K562 (cell line): ENCODE results near the gene PTGES3. TPM values are rescaled to one million over a fixed set of nuclear protein-coding genes. Genes with fewer than 3 reads are reported as not detected.

Experiments
- CEBPG ChIP-seq, 3 experiments: fragments of 200-800 bp in 1 of 3; sonication (Bioruptor generic) in 1 of 3; sonication (generic) in 1 of 3; formaldehyde crosslinking in 1 of 3; IDR thresholded peaks in 2 of 3; conservative IDR thresholded peaks in 1 of 3; 2 replicates each; pipeline versions ENCODE4 v1.6.1 to v1.8.0; 2016 to 2022; ENCODE audit warnings: missing compliant biosample characterization in 2 of 3, missing genetic modification characterization in 2 of 3, mild to moderate bottlenecking in 1 of 3, missing genetic modification reagents in 1 of 3
- CHD1 ChIP-seq: fragments of 200-600 bp; sonication (generic); IDR thresholded peaks from one replicate; pipeline ENCODE4 v1.6.1; 2012; ENCODE audit warnings: mild to moderate bottlenecking, moderate library complexity, low read length, inconsistent platforms
- CREB5 ChIP-seq: fragments of 250-450 bp; sonication (Bioruptor Pico); IDR thresholded peaks from 2 replicates; pipeline ENCODE4 v1.5.0; 2020; ENCODE audit warnings: mild to moderate bottlenecking
- DDX20 ChIP-seq: fragments of 450-650 bp; IDR thresholded peaks from 2 replicates; pipeline ENCODE4 v1.6.1; 2016; ENCODE audit warnings: missing genetic modification characterization, low read depth, mild to moderate bottlenecking, missing compliant biosample characterization, moderate library complexity
- ESRRA ChIP-seq: fragments of 450-650 bp; IDR thresholded peaks from 2 replicates; pipeline ENCODE4 v1.6.1; 2014; ENCODE audit warnings: low read depth, mild to moderate bottlenecking, moderate library complexity, borderline replicate concordance
- ETV5 ChIP-seq: sonication (generic); formaldehyde crosslinking; IDR thresholded peaks from 2 replicates; pipeline ENCODE4 v1.4.0; 2020; ENCODE audit warnings: low read depth, mild to moderate bottlenecking, missing genetic modification reagents
- FOXK2 ChIP-seq, 2 experiments: fragments of 450-650 bp; IDR thresholded peaks in 1 of 2; conservative IDR thresholded peaks in 1 of 2; 2 replicates each; pipeline ENCODE4 v1.6.1; 2016; ENCODE audit warnings: low read depth in 2 of 2, mild to moderate bottlenecking in 1 of 2
- GTF2E2 ChIP-seq: fragments of 200-800 bp; sonication (Bioruptor generic); IDR thresholded peaks from 2 replicates; pipeline ENCODE4 v1.6.1; 2016; ENCODE audit warnings: missing genetic modification characterization, missing compliant biosample characterization
- HEY1 ChIP-seq: fragments of 250-450 bp; sonication (Bioruptor Pico); IDR thresholded peaks from 2 replicates; pipeline ENCODE4 v1.5.0; 2020; ENCODE audit warnings: mild to moderate bottlenecking, moderate library complexity, borderline replicate concordance
- HNRNPUL1 ChIP-seq: fragments of 200-400 bp; formaldehyde crosslinking; IDR thresholded peaks from 2 replicates; pipeline ENCODE4 v1.6.1; 2017; ENCODE audit warnings: low read length
- L3MBTL2 ChIP-seq: fragments of 450-650 bp; IDR thresholded peaks from 2 replicates; pipeline ENCODE4 v1.6.1; 2016; ENCODE audit warnings: mild to moderate bottlenecking, moderate library complexity
- NCOR1 ChIP-seq: fragments of 450-650 bp; IDR thresholded peaks from 2 replicates; pipeline ENCODE4 v1.6.1; 2016; ENCODE audit warnings: mild to moderate bottlenecking, moderate library complexity
- NEUROD1 ChIP-seq: fragments of 150-350 bp; IDR thresholded peaks from 2 replicates; pipeline ENCODE4 v1.6.1; 2014; ENCODE audit warnings: borderline replicate concordance, low read length, low read depth; ENCODE audit not compliant: partially characterized antibody
- POLR2AphosphoS5 ChIP-seq: IDR thresholded peaks from 2 replicates; pipeline ENCODE4 v1.6.1; 2011; ENCODE audit warnings: mild to moderate bottlenecking, low read depth, low read length, moderate library complexity; ENCODE audit not compliant: control insufficient read depth, insufficient read depth
- PRPF4 ChIP-seq: fragments of 200-400 bp; formaldehyde crosslinking; IDR thresholded peaks from one replicate; pipeline ENCODE4 v1.6.1; 2017; ENCODE audit warnings: low read length, low read depth, mild to moderate bottlenecking; ENCODE audit not compliant: insufficient read depth, poor library complexity, severe bottlenecking
- RBFOX2 ChIP-seq: fragments of 200-400 bp; formaldehyde crosslinking; IDR thresholded peaks from 2 replicates; pipeline ENCODE4 v1.6.1; 2017; ENCODE audit warnings: low read depth, mild to moderate bottlenecking, low read length, moderate library complexity
- RBM39 ChIP-seq: fragments of 200-400 bp; formaldehyde crosslinking; optimal IDR thresholded peaks from 2 replicates; pipeline ENCODE3; 2018; ENCODE audit warnings: low read depth, low read length
- SREBF1 ChIP-seq: fragments of 150-350 bp; IDR thresholded peaks from 2 replicates; pipeline ENCODE4 v1.6.1; 2014; ENCODE audit warnings: antibody characterized with exemption, low read depth, low read length, borderline replicate concordance
- SRSF3 ChIP-seq: fragments of 200-400 bp; formaldehyde crosslinking; IDR thresholded peaks from 2 replicates; pipeline ENCODE4 v1.6.1; 2016; ENCODE audit warnings: mild to moderate bottlenecking, low read length, moderate library complexity; ENCODE audit not compliant: insufficient read depth
- THRB ChIP-seq: fragments of 450-650 bp; formaldehyde crosslinking; conservative IDR thresholded peaks from 2 replicates; pipeline ENCODE4 v1.4.0; 2022; ENCODE audit warnings: mild to moderate bottlenecking, missing genetic modification characterization
- ZNF583 ChIP-seq: fragments of 250-450 bp; sonication (Bioruptor Pico); IDR thresholded peaks from 2 replicates; pipeline ENCODE4 v1.4.0; 2020
- ZNF740 ChIP-seq, 3 experiments: fragments of 200-800 bp in 1 of 3; sonication (Bioruptor generic) in 1 of 3; sonication (generic) in 1 of 3; formaldehyde crosslinking in 1 of 3; IDR thresholded peaks; 2 replicates each; pipeline versions ENCODE4 v1.6.1 to v1.8.0; 2016 to 2022; ENCODE audit warnings: mild to moderate bottlenecking in 2 of 3, missing compliant biosample characterization in 2 of 3, missing genetic modification characterization in 2 of 3, missing genetic modification reagents in 1 of 3
- polyA plus RNA-seq, 8 experiments: library from polyadenylated mRNA; depleted of rRNA in 4 of 8; stranded (reverse) in 5 of 8; unstranded in 3 of 8; fragments of >200 nt; fragmentation: Nextera tagmentation in 2 of 8; fragmentation: Illumina TruSeq in 1 of 8; extraction: Ambion mirVana in 2 of 8; extraction: Trizol in 1 of 8; gene quantifications; 2 replicates each; pipeline versions ENCODE4 v1.2.1 to v1.2.3, GENCODE V29; 2011 to 2014; ENCODE audit warnings: inconsistent platforms in 1 of 8, missing spikeins in 1 of 8
- total RNA-seq, 7 experiments: library from RNA; depleted of rRNA in 6 of 7; stranded (reverse); fragments of >200 nt in 6 of 7; fragmentation: Illumina TruSeq in 2 of 7; extraction: Trizol in 2 of 7; gene quantifications; 2 replicates each; pipeline versions ENCODE4 v1.2.1 to v1.2.3, GENCODE V29; 2011 to 2021; ENCODE audit warnings: low replicate concordance in 1 of 7

Gene PTGES3
- total and polyA plus RNA-seq, 9 of the 15 experiments (the other 6 are each of a cell fraction or from before 2014, with no cell fraction given), result 163 to 501 (median 213) TPM

GRCh38 chr12:56645717-56646446 is 42.2 kb downstream of the PTGES3 start, which contains the start of gene ATP5F1B (continued):
- no peak for TF ChIP-seq CEBPG (CRISPR knock-in tag; IDR thresholded peaks at IDR 0.05)
- no peak for TF ChIP-seq CEBPG (tag; conservative IDR thresholded peaks at IDR 0.05 in 1 of 2, IDR thresholded peaks at IDR 0.05 in 1 of 2)
- TF ChIP-seq THRB (CRISPR knock-in tag), result no peak
- TF ChIP-seq NEUROD1, result peak; percentile 100
- TF ChIP-seq NCOR1, result peak; percentile 37; the same call in 1 of the 2 replicates
- TF ChIP-seq GTF2E2 (tag), result peak; percentile 95
- no peak for TF ChIP-seq SRSF3
- peak; percentile 98 for TF ChIP-seq ESRRA
- TF ChIP-seq POLR2AphosphoS5, result peak; percentile 96
- TF ChIP-seq ZNF583 (CRISPR knock-in tag), result no peak
- peak; percentile 69 for TF ChIP-seq PRPF4
- 0 out of 2 replicates have a peak, but pooled peaks have one; percentile 37 for TF ChIP-seq HEY1 (CRISPR knock-in tag)
- no peak for TF ChIP-seq RBM39
- no peak for TF ChIP-seq CREB5 (CRISPR knock-in tag)
- peak; percentile 59; the same call in 1 of the 2 replicates for TF ChIP-seq L3MBTL2
- TF ChIP-seq SREBF1, result 0 out of 2 replicates have a peak, but pooled peaks have one; percentile 32
- peak; percentile 99 for TF ChIP-seq RBFOX2
- no peak for TF ChIP-seq HNRNPUL1
- no peak for TF ChIP-seq ZNF740 (CRISPR knock-in tag; IDR thresholded peaks at IDR 0.05)
- no peak for TF ChIP-seq ZNF740 (tag; IDR thresholded peaks at IDR 0.05)
- TF ChIP-seq ETV5 (CRISPR knock-in tag), result peak; percentile 34; the same call in 1 of the 2 replicates
- no peak for TF ChIP-seq DDX20 (tag)
- peak; percentile 55 for TF ChIP-seq CHD1
- 0 out of 4 replicates have a peak, but pooled peaks have one; percentile 46 to 48 for TF ChIP-seq FOXK2 (conservative IDR thresholded peaks at IDR 0.05 in 1 of 2, IDR thresholded peaks at IDR 0.05 in 1 of 2; ENCODE audit: low read depth in 2 of 2)
